ENCODE measurements around the gene FOXS1.
A peak's percentile ranks its signal among the peaks of the same experiment; 100 is the strongest.
"Not testable (repeated sequence)": the region's sequence is repeated elsewhere in the genome, so short reads cannot be mapped to it uniquely, and the experiment has no call there.

FOXS1 gene

DNA sequence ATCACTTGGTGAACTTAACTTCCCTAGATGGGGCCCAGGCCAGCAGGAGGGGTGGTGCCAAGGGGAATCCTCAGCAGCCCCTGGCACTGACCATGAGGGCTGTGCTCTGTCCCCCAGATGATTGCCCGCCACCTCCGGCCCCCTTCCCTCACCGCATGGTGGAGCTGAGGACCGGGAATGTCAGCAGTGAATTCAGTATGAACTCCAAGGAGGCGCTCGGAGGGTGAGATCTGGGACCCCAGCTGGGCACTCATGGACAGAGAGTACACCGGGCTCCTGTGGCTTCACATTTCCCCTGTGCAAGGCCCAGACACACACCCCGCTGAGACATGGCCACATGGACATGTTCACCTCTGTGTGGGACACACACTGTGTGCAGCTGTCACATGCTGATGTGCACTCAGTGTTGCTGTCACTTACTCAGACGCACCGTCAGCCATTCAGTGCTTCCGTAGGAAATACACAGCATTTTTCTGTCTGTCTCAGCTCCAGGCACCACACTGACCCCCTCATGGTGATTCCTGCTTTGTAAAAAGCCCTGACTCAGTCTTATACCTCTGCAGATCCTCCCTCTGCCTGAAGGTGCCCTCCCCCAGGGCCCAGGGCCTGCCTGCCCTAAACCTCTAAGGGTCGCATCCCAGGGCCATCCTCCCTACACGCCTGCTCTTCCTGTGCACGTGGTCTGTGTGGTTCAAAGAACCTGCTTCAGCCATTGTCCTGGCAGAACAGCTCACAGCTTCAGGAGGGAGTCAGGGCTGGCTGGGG, 21.9 kb downstream of the FOXS1 start:
- no peak for DNase-seq (ENCODE audit: low read depth in 2 of 2)

DNA sequence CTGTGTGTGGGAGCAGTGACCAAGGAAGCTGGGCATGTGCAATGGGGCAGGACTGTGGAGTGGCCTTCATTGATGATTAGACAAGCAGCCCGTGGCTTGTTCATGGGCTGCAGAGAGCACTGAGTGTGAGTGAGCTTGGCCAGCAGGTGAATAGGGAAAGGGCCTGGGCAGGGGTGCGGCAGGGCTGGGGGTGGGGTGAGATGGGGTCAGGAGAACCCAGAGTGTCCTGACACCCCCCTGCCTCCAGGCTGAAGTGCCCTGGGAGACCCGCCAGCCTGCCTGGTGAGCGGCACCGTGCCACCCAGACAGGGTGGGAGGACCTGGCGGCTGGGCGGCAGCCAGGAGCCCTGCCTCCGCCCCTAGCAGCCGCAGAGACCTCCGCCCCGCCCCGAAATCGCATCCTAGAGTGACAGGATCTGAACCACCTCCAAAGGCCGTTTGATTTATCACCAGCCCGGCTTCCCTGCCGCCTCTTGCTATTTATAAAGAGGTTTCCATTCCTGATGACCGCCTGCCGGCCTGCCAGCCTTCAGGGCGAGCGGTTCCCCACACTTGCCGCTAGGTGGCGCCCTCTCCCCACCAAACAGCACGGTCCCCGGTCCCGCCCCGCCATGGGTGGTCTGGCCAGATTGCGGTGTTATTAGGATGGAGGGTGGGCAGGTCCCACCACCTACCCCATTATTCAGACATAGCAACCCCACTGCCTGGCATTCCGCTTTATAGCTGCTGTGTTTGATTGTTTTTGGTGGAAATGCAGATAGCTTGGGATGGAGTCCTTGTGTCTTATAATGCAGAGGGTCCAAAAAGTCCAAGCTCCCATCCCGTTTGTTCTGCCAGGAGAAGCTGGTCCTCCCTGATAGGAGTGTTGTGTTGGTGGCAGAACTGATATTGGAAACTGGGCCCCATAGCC, 22.7 kb downstream of the FOXS1 start:
- peak; percentile 59 to 66 for DNase-seq (ENCODE audit: low read depth in 2 of 2)

DNA sequence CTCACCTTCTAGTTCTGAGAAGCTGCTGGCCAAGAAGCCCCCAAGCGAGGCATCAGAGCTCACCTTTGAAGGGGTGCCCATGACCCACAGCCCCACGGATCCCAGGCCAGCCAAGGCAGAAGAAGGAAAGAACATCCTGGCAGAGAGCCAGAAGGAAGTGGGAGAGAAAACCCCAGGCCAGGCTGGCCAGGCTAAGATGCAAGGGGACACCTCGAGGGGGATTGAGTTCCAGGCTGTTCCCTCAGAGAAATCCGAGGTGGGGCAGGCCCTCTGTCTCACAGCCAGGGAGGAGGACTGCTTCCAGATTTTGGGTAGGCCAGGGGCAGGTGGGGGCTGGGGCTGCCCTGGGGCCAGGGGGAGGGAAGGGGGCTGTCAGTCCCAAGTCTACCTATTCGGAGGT, 24.0 kb downstream of the FOXS1 start:
- no peak for DNase-seq (ENCODE audit: low read depth in 2 of 2)

DNA sequence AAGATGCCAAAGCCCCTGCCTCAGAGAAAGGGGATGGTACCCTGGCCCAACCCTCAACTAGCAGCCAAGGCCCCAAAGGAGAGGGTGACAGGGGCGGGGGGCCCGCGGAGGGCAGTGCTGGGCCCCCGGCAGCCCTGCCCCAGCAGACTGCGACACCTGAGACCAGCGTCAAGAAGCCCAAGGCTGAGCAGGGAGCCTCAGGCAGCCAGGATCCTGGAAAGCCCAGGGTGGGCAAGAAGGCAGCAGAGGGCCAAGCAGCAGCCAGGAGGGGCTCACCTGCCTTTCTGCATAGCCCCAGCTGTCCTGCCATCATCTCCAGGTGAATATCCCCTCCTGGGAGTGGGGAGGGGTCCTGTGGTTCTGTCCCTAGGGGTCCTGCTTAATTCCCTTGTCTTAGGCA, 25.2 kb downstream of the FOXS1 start:
- DNase-seq (ENCODE audit: low read depth in 2 of 2) = no peak

DNA sequence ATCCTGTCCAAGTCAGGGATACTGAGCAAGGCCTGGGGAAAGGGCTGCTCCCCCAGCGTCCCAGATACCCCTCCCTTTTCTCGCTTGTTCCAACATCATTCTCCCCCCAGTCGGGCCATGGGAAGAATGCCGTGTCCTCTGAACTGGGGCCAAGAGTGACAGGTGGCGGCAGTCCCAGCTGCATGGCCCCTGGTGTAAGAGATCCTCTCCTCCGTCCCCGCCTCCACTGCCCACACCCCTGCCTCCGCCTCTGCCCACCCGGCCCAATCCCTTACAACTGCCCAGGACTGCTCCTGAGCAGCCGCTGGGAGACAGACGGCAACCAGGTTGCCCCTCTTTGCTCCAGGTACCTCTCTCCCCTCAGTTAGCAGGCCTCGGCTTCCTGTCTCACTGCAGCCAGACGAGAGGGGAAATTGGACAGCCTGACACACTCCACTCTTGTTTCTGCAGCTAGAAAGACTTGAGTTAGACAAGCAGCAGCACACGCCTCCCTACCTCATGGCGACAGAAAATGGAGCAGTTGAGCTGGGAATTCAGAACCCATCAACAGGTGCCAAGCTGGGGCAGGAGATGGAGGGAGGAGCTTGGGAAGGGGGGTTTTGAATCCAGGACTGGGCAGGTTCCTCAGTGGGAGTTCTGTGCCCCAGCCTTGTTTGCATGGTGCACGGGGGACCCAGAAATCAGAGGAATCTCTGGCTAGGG, 26.2 kb downstream of the FOXS1 start, which contains the start of gene MYLK2:
MYLK2 (plus strand) TSS at position 274 of the 702 bp plus-strand sequence; CDS start at position 499, 225 bp downstream.
- no peak for DNase-seq (ENCODE audit: low read depth in 2 of 2)

DNA sequence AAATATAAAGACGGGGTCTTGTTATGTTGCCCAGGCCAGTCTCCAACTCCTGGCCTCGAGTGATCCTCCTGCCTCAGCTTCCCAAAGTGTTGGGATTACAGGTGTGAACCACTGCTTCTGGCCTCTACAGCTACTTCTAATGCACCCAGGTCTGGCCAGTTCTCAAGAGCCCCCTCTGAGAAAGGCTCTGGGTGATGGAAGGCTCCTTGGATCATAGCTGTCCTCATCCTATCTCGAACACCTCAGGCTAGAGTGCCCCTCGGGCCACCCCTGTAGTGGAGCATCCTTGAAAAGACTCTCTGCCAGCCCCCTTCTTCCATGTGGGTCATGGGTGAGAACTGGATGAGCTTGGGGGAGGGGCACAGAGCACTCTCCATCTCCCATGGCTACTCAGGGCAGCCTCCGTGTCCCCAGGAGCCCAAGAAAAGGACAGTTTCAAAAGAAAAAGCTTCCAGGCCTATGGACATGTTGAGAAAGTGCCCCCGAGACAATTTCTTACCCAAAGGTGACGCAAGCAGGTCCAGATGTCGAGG, 27.0 kb downstream of the FOXS1 start:
- no peak for DNase-seq (ENCODE audit: low read depth in 2 of 2)

DNA sequence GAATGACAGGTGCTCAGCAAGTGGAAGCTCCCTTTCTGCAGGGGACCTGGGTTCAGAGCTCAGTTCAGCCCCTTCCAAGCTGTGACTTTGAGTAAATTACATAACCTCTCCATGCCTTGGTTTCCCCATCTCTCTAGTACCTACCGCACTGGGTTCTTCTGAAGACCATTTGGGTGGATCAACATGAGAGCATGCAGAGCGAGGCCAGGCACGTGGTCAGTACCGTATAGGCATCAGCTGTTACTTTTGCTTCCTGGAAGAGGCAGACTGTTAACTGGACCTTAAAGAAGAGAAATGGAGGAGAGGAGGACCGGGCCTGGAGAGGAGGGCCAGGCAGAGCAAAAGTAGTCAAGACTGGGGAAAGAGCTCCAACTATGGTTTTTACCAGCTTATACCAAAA, 27.9 kb downstream of the FOXS1 start:
- DNase-seq (ENCODE audit: low read depth in 2 of 2) = no peak

DNA sequence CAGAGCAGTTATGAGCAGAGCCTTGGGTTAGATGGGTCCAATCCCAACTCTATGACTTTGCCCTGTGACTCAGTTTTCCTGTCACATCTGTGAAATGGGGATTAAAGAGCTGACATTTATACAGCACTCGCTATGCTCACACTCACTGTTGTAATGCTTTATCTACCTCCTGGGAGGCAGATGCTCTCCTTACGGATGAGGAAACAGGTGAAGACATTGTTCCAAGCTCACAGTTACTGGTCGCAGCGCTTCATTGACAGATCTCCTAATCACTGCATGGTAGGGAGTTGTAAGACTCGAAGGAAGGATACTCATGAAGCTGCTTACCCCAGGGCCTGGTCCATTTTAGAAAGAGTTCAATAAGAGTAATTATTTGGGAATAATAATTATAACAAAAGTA, 29.2 kb downstream of the FOXS1 start:
- DNase-seq (ENCODE audit: low read depth in 2 of 2) = no peak

DNA sequence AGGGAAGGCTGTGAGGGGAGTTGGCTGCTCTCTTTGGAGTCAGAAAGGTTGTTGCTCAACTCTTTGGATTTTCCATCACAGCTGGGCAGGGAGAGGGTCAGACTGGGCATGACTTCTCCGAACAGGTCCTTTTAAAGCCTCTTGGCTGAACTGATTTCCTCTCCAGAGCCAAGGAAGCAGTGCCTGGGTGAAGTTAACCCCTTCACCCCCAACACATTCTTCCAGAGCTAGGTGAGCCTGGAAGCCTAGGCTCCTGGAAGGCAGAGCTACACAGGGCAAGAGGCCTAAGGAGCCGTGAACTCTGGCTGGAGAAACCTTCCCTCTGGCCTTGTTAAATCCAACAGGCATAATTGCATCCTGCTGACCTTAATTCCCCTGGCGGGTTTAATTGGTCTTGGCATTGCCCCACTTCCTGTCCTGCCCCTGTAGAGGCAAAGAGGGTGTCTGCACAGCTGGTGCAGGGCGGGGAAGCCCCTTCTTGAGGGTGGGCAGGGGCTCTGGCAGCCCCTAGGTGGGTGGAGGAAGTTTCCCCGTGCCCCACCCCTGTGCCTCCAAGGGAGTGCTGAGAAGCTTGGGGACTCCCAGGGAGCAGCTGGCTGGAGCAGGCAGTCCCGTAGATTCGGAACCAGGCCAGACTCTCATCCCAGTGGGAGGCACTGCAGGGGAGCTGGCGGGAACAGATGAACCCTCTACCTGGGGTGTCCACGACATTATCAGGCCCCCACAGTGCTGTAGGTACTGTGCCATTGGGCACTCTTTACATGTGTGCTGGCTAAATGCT, 29.8 kb downstream of the FOXS1 start:
- DNase-seq (ENCODE audit: low read depth in 2 of 2) = no peak

DNA sequence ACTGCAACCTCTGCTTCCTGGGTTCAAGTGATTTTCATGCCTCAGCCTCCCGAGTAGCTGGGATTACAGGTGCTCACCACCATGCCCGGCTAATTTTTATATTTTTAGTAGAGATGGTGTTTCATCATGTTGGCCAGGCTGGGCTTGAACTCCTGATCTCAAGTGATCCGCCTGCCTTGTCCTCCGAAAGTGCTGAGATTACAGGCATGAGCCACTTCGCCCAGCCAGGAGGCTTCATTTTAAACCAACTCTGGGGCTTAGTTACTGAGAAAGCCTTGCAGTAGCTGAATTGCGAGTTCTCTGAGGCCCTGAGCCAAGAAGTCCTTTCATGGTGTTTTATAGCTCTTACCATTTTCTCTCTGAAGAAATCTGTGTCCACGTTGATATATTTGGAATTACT, 31.3 kb downstream of the FOXS1 start:
- DNase-seq (ENCODE audit: low read depth in 2 of 2) = not testable (repeated sequence)

DNA sequence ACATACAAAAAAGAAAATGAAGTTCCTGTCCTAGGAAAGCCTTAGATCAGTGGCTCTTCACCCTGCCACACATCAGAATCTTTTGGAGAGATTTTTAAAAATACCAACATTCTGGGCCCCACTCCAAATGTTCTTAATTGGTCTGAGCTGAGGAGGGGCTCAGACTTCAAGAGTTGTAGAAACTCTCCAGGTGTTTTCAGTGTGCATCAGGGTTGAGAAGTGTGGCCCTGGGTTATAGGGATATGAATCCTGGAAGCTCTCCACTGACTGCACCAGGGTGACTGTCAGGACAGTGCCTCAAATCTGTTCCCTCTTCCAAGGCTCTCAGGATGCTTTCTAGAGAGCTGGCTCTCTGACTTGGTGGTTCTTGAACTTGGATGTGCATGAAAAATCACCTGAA, 31.8 kb downstream of the FOXS1 start:
- no peak for DNase-seq (ENCODE audit: low read depth in 2 of 2)

DNA sequence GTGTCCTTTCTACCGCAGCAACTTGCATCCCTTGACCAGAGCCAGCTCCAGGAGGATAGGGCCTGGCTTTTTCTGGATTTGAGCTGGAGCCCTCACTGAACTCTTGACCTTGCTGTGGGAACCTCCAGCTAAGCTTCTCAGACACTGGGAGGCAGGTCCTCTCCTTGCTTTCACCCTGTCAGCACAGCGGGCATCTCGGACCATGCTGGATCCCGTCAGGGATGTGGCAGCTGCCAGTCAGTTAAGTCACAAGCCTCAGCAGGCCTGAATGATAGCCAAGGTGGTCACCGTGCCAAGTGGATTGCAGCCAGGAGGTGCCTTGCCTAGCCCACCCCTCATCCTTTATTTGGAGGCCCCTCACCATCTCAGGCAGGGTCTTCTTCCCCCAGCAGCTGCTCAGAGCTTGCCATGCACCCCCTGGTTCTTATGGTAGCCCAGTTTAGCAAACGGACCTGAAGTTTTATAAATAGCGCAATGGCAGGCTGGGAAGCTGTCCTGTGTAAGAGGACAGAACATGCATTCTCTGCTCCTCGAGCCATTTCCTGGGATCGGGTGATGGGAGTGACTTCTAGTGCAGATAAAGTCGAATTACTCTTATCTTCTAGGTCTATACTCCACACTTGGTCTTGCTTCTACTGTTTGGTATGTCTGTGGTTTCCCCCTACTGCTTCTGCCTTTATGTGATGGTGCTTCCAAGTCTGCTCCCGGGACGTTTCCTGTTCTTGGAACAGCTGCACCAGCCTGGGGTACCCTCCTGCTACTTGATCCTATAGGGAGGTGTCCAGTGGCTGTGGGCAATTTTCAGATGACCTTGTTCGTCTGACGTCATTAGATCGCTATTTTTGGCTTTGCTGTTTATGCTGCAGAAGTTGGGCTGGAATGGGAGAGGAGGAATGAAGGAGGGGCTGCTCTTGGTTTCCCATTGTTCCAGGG, 33.3 kb downstream of the FOXS1 start:
- DNase-seq (ENCODE audit: low read depth in 2 of 2) = no peak

DNA sequence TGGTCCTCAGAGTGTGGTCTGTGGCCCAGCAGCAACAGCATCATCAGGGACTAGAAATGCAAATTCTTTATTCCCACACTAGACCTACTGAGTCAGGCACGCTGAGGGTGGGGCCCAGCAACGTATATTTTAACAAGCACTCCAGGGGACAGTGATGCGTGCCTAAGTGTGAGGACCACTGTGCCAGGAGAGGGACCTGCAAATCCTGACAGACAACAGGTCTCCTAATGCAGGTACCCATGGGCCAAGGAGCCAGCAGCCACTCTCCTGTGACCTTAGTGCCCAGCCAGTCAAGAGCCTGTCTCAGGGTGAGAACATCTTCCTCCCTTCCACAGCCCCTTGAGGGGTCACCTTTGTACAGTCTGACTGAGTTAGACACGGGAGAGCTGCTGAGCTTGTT, 34.2 kb downstream of the FOXS1 start:
- DNase-seq (ENCODE audit: low read depth in 2 of 2) = no peak

DNA sequence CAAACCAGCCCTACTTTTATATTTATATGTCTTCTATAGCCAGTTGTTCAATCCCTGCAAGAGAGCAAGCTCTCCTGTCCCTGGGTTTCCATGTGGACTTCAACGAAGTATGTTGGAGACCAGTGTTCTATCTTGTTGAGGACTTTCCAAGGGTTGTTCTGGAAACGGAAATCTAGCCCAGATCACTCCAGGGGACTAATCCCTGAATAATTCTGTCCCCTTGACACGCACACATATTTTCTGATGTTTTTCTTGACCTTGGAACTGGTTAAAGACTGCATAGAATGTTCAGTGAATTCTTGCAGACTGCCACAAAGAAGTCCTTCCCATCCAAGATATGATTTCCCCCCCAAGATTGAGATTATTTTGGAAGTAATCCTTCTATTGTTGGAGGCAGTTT, 35.7 kb downstream of the FOXS1 start:
- DNase-seq (ENCODE audit: low read depth in 2 of 2) = no peak

DNA sequence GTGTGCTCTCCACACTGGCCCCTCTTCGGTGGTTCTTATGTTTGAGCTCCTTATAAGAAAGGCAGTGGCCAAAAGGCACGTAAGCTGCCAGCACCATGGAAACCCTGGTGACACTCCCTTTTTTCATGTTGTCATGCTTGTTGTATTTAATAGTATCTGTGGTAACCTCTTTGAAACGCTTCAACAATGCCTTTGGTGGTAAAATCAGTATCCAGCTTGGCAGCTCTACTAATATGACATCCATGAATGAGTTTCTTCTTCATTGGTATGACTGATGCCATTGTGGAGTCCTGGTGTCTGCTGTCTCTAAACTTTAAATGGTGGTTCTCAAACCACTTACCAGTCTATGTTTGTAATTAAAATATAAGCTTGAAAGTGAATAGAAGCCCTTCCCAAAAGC, 36.9 kb downstream of the FOXS1 start:
- DNase-seq (ENCODE audit: low read depth in 2 of 2) = no peak

DNA sequence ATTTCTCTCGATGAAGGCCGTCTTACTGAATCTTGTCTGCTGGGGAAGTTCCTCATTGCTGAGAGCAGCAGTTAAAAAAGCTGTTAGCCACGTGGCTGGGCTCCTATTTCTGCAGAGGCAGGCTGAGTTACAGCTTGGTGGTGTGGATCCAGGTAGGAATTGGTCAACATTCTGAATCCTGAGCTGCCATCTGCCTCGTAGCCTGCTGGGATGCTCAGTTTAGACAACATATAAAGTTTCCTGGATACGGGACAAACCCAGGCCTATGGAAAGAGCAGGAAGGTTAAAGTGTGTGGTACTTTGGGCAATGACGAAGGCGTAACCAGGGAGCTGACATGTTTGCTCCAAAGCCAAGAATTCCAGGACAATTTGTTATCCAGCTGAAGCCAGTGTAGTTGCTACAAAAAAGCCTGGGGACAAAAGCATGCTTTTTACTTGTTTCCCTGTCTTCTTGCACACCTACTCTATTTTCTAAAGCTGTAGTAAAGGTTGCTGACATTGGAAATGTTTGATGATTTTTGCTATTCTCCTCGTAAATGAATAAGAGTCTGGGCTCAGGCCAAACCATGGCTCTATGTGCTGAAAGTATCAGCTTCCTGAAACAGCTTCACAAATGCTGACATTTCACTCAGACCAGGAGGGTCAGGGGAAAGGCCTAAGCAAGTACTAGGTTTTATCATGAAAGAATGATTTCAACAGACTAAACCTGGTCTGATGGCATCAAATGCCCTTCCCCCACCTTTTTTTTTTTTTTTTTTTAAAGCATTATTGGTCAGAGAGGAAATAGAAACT, 38.6 kb downstream of the FOXS1 start:
- DNase-seq (ENCODE audit: low read depth in 2 of 2) = no peak

DNA sequence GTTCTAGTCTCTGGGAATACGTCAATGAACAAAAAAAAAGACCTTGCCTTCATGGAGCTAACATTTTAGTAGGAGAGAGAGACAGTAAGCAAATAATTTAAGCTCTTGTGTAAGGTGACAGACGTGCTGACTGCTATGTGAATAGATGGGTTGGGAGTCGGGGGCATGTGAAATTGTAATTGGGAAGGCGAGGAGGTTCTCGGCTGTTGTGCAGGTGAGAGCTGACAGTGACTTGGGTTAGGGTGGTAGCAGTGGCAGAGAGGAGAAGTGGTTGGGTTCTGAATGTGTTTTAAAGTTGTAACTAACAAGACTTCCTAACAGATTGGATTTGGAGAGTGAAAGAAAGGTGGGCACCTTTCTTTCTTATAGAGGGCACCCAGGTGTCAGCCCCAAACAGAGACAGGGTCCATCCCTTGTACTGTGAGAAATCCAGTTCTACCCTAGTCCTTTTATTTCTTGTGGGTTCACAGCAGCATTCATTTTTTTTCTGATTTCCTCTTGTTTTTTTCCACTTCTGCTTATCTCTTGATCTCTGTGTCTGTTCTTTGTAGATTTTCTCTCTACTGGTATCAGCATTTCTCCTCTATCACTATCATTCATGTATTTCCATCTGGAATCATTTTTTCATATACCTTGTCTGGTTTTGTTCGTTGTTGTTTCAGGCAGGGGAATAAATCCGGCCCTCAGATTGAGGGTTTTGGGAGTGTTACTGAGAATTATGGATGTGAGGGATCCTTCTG, 41.7 kb downstream of the FOXS1 start:
- no peak for DNase-seq (ENCODE audit: low read depth in 2 of 2)

DNA sequence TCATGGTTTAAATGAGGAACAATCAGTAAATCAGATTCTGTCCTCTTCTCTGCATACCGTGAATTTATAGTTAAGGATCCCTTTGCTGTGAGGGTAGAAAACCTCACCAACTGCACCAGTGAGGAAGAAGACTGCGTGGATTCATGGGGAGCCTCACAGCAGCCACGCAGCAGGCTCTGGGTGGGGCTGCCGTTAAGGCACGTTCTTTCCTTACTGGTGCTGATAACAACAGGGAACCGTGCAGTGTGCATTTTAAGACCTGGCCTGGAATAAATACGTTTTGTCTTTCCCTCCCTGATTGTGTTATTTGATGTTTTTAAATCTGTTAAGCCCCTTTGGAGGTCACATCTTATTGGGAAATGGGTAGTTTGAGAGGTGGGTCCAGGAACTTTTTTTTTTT, 43.9 kb downstream of the FOXS1 start:
- DNase-seq (ENCODE audit: low read depth in 2 of 2) = no peak

DNA sequence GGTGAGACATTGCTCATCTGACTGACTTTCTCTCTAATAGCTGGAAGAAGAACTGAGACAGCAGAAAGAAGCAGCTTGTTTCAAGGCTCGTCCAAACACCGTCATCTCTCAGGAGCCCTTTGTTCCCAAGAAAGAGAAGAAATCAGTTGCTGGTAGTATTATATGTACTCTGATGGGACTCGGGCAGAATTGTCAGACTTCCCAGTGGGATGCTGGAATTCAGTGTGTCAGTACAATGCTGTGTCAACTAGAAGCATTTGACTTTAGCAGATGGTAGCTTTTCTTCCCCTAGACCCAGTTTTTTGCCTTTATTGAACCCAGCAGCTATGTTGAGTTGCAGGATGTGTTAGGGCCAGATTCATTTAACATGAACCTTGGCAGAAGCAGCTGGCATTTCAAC, 48.0 kb downstream of the FOXS1 start:
- DNase-seq (ENCODE audit: low read depth in 2 of 2) = no peak
